Chondrocyte (in vitro differentiated cells): Measurements from ENCODE around the gene PRM3. TPM values are rescaled to one million over a fixed set of nuclear protein-coding genes. Genes with fewer than 3 reads are reported as not detected.

Source experiments
- DNase-seq: peaks from one replicate; pipeline ENCODE4 v3.0.0; 2021; ENCODE audit warnings: mixed read lengths, low spot score
- H3K27ac Mint-ChIP-seq: one replicate; pipeline ENCODE4 v1.8.0; 2021; ENCODE audit warnings: mild to moderate bottlenecking, moderate library complexity, mixed read lengths; ENCODE audit not compliant: unreplicated experiment
- H3K27me3 Mint-ChIP-seq: 2 replicates; pipeline ENCODE4 v1.8.0; 2021; ENCODE audit warnings: low read depth, mixed read lengths
- H3K36me3 Mint-ChIP-seq: 2 replicates; pipeline ENCODE4 v1.8.0; 2021; ENCODE audit warnings: low read depth, mixed read lengths
- H3K4me1 Mint-ChIP-seq: 2 replicates; pipeline ENCODE4 v1.8.0; 2021; ENCODE audit warnings: low read depth, mild to moderate bottlenecking, mixed read lengths
- H3K4me3 Mint-ChIP-seq: one replicate; pipeline ENCODE4 v1.8.0; 2021; ENCODE audit warnings: mild to moderate bottlenecking, moderate library complexity, mixed read lengths; ENCODE audit not compliant: unreplicated experiment
- H3K9me3 Mint-ChIP-seq: 2 replicates; pipeline ENCODE4 v1.8.0; 2021; ENCODE audit warnings: low read depth, mixed read lengths
- total RNA-seq: library from RNA; stranded (reverse); gene quantifications from 3 replicates; pipeline ENCODE4 v1.2.1, GENCODE V29; 2021
- TF ChIP-seq, protein P1 (sequence below): fragments of 200-600 bp; sonication (generic); IDR thresholded peaks from 2 replicates; pipeline ENCODE4 v1.5.0; 2021; ENCODE audit warnings: antibody characterized with exemption, mild to moderate bottlenecking, moderate library complexity

The PRM3 gene
- total RNA-seq, 1 donor from 2014 or later, result not detected

DNA sequence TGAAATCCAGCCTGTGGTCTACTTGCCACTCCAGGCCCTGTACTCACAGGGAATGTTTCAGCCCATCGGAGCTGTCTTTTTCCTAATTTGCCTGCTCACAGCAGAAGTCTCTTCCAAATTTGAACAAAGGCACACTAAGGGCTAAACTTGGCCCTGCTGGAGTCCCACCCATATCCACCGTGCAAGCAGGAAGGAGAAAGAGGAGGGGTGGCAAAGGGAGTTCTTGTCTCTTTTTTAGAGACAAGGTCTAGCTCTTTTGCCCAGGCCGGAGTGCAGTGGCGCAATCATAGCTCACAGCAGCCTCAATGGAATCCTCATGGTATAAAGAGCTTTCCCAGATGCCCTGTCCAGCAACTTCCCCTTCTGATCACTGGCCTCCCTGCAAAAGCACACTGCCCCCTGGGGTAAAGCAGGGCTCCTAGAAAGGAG, 10.4 kb upstream of the PRM3 start:
- no peak for DNase-seq
- H3K4me1 Mint-ChIP-seq, result no peaks in the 10 kb centered on the region
- no peak overlapping the region for H3K27ac Mint-ChIP-seq
- TF ChIP-seq, protein P1, sequence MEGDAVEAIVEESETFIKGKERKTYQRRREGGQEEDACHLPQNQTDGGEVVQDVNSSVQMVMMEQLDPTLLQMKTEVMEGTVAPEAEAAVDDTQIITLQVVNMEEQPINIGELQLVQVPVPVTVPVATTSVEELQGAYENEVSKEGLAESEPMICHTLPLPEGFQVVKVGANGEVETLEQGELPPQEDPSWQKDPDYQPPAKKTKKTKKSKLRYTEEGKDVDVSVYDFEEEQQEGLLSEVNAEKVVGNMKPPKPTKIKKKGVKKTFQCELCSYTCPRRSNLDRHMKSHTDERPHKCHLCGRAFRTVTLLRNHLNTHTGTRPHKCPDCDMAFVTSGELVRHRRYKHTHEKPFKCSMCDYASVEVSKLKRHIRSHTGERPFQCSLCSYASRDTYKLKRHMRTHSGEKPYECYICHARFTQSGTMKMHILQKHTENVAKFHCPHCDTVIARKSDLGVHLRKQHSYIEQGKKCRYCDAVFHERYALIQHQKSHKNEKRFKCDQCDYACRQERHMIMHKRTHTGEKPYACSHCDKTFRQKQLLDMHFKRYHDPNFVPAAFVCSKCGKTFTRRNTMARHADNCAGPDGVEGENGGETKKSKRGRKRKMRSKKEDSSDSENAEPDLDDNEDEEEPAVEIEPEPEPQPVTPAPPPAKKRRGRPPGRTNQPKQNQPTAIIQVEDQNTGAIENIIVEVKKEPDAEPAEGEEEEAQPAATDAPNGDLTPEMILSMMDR, result no peak
- peaks cover 29% of the 10 kb centered on the region for H3K27me3 Mint-ChIP-seq
- no peaks in the 10 kb centered on the region for H3K36me3 Mint-ChIP-seq
- no peaks in the 10 kb centered on the region for H3K9me3 Mint-ChIP-seq
- no peak overlapping the region for H3K4me3 Mint-ChIP-seq

DNA sequence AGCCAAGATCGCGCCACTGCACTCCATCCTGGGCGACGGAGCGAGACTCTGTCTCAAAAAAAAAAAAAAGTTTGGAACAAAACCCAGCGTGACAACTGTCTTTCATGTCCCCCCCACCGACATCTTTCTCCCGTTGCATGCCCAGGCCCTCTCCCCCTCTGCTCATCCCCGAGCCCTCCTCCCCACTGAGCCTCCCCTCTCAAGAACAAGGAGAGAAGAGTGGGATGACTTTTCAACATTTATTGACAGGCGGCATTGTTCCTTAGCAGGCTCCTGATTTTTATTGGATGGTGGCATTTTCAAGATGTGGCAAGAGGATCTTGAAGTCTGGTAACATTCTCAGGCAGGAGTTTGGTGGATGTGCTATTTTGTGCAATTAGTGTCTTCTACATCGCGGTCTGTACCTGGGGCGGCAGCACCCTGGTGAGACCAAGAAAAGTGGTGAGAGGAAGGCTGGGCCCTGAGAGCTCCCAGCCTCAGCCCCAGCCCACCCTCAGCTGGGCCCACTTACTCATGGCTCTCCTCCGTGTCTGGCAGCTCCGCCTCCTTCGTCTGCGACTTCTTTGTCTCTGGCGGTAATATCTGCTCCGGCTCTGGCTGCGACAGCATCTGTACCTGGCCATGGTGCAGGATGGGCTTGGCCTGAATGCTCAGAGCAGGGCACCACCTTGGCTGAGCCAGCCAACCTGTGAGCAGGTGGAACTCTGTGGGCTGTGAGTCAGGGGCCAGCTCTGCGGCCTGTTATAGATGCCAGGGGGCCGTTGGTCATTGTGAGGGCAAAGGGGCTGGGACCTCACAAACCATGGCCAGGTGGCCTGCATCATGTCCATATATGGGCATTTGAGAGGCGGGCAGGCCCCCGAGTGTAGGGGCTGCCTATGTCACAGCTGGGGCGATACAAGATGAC, 7.4 kb upstream of the PRM3 start, which contains the start of gene PRM1:
TSS of gene PRM1 (minus strand) at position 715 of the 907 bp plus-strand sequence. CDS start at position 623, 92 bp downstream.
- no peak for DNase-seq
- Mint-ChIP-seq H3K36me3 (no peaks in the 10 kb centered on the region), H3K27ac (no peak within 1 kb of the TSS), H3K9me3 (peaks cover 5% of the 10 kb centered on the region), H3K27me3 (peaks cover 19% of the 10 kb centered on the region), H3K4me3 (no peak within 1 kb of the TSS), H3K4me1 (no peaks in the 10 kb centered on the region)
- TF ChIP-seq, protein P1, result no peak

DNA sequence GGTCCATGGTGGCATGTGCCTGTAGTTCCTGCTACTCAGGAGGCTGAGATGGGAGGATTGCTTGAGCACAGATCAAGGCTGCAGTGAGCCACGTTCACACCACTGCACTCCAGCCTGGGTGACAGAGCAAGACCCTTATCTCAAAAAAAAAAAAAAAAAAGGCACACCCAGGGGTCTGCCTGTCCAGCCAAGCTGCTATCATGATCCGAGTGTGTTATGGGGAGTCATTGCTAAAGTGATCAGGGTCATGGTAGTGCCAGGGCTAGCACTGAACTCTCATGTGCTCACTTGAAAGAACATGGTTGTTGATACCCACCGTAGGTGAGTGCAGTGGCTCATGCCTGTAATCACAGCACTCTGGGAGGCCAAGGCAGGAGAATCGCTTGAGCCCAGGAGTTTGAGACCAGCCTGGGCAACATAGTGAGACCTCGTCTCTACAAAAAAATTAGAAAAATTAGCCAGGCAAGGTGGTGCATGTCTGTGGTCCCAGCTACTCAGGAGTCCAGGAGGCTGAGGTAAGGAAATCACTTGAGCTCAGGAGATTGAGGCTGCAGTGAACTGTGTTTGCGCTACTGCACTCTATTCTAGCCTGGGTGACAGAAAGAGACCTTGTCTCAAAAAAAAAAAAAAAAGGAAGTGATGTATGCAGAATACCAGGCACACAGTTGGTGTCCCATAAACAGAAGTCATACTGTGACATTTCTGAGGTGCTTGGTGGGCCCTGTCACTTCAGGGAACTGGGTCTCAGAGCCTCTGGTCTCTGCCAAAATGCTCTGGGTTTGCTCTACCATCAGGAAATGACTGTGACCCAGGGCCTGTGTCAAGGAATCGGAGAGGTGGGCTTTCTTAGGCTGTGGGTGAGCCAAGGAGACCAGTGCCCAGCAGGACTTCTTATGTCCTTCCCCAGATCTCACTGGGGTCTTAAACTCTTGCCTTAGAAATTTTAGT, 5.5 kb upstream of the PRM3 start:
- no peaks in the 10 kb centered on the region for H3K36me3 Mint-ChIP-seq
- peaks cover 5% of the 10 kb centered on the region for H3K9me3 Mint-ChIP-seq

DNA sequence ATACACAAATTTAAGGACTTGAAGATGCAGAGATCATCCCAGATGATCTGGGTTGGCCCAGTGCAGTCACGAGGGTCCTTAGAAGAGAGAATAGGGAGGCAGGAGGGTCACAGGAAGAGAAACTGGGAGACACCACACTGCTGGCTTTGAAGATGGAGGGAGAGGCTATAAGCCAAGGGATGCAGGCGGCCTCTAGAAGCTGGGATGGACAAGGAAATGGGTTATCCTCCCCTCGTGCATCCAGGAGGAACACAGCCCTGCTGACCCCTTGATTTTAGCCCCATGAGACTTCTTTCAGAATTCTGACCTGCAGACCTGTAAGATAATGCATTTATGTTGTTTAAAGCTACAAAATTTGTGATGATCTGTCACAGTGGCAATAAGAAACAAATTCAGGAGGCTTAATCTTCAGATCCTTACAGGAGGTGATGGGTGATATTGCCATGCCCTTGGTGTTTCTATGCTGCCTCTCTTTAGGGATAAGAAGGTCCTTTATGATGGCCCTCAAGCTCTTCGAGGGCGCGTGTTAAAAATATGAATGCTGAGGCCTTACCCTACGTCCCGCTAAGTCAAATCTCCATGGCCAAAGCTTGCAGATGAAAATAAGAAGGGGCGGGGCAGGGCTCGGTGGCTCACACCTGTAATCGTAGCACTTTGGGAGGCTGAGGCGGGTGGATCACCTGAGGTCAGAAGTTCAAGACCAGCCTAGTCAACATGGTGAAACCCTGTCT, 4.3 kb upstream of the PRM3 start:
- TF ChIP-seq, protein P1, result no peak

More for the DNA sequence above, 5.5 kb upstream of the PRM3 start:
- no peak overlapping the region for H3K27ac Mint-ChIP-seq
- H3K4me3 Mint-ChIP-seq, result no peak overlapping the region
- no peaks in the 10 kb centered on the region for H3K4me1 Mint-ChIP-seq
- no peak for DNase-seq
- TF ChIP-seq, protein P1, result no peak
- peaks cover 16% of the 10 kb centered on the region for H3K27me3 Mint-ChIP-seq

More for the DNA sequence above, 4.3 kb upstream of the PRM3 start:
- Mint-ChIP-seq H3K9me3 (peaks cover 5% of the 10 kb centered on the region), H3K27me3 (peaks cover 14% of the 10 kb centered on the region), H3K36me3 (no peaks in the 10 kb centered on the region), H3K4me3 (no peak overlapping the region), H3K4me1 (no peaks in the 10 kb centered on the region), H3K27ac (no peak overlapping the region)
- DNase-seq, result no peak
